CD4-positive, alpha-beta memory T cell (primary cell): ENCODE data around the gene HDAC7. TPM values are rescaled to one million over a fixed set of nuclear protein-coding genes. Genes with fewer than 3 reads are reported as not detected.

Experiments used
- CTCF ChIA-PET: fragments of 350-600 bp; sonication (Branson Sonifier 250); formaldehyde crosslinking; loops from one replicate; lab custom pipeline; 2021; ENCODE audit warnings: inconsistent platforms; ENCODE audit not compliant: partially characterized antibody; lab: Charles Lee
- POLR2A ChIA-PET: fragments of 350-600 bp; sonication (Branson Sonifier 250); formaldehyde crosslinking; loops from one replicate; lab custom pipeline; 2021; ENCODE audit not compliant: partially characterized antibody; lab: Charles Lee
- DNase-seq, 5 donors: peaks; one replicate each; pipeline versions ENCODE4 v3.0.0 to v3.0.0-alpha.2; 2020 to 2022; ENCODE audit warnings: mixed read lengths in 1 of 5
- H3K27ac ChIP-seq: one replicate; pipeline ENCODE4 v1.7.0; 2013; ENCODE audit warnings: low read depth, low read length
- H3K27me3 ChIP-seq: 2 replicates; pipeline ENCODE4 v1.7.0; 2013; ENCODE audit warnings: mild to moderate bottlenecking, low read length, moderate library complexity; ENCODE audit not compliant: insufficient read depth
- H3K36me3 ChIP-seq: 2 replicates; pipeline ENCODE4 v1.7.0; 2013; ENCODE audit warnings: mild to moderate bottlenecking, low read length, moderate library complexity; ENCODE audit not compliant: insufficient read depth
- H3K4me1 ChIP-seq: 2 replicates; pipeline ENCODE4 v1.7.0; 2013; ENCODE audit warnings: mild to moderate bottlenecking, low read length, moderate library complexity; ENCODE audit not compliant: insufficient read depth
- H3K4me3 ChIP-seq, 2 donors: one replicate each; pipeline ENCODE4 v1.7.0; 2013; ENCODE audit warnings: low read length in 2 of 2, mild to moderate bottlenecking in 1 of 2
- H3K9me3 ChIP-seq, 2 donors: one replicate each; pipeline ENCODE4 v1.7.0; 2013; ENCODE audit warnings: low read length in 2 of 2, control low read depth in 1 of 2; ENCODE audit not compliant: control insufficient read depth in 1 of 2
- H3K27ac Mint-ChIP-seq, 7 donors: one replicate each; pipeline ENCODE4 v1.8.0; 2020 to 2021; ENCODE audit warnings: mixed read lengths in 7 of 7, mild to moderate bottlenecking in 6 of 7, inconsistent platforms in 3 of 7, moderate library complexity in 3 of 7
- H3K27me3 Mint-ChIP-seq, 2 donors: one replicate each; pipeline ENCODE4 v1.8.0; 2020 to 2021; ENCODE audit warnings: mixed read lengths in 2 of 2
- H3K36me3 Mint-ChIP-seq, 2 donors: one replicate each; pipeline ENCODE4 v1.8.0; 2020 to 2021; ENCODE audit warnings: mixed read lengths in 2 of 2, inconsistent platforms in 1 of 2, mild to moderate bottlenecking in 1 of 2
- H3K4me1 Mint-ChIP-seq, 4 donors: one replicate each; pipeline ENCODE4 v1.8.0; 2020 to 2021; ENCODE audit warnings: mixed read lengths in 4 of 4, mild to moderate bottlenecking in 1 of 4
- H3K4me3 Mint-ChIP-seq, 8 donors: one replicate each; pipeline ENCODE4 v1.8.0; 2020 to 2021; ENCODE audit warnings: mixed read lengths in 8 of 8, mild to moderate bottlenecking in 7 of 8, moderate library complexity in 6 of 8, inconsistent platforms in 3 of 8
- H3K9me3 Mint-ChIP-seq, 8 donors: one replicate each; pipeline ENCODE4 v1.8.0; 2020 to 2021; ENCODE audit warnings: mixed read lengths in 8 of 8, mild to moderate bottlenecking in 5 of 8, inconsistent platforms in 3 of 8, moderate library complexity in 1 of 8
- intact Hi-C: fragments of 100-400 bp; cut with micrococcal nuclease; formaldehyde crosslinking; loops from one replicate; pipeline ENCODE4 v1.15.1; 2023
- polyA plus RNA-seq, 2 donors: library from polyadenylated mRNA; unstranded; fragments of 300-500 nt; fragmentation: Illumina TruSeq; gene quantifications; one replicate each; pipeline ENCODE4 v1.2.3, GENCODE V29; 2021
- total RNA-seq, 2 experiments: library from RNA; stranded (reverse); gene quantifications; one replicate each; pipeline ENCODE4 v1.2.3, GENCODE V29; 2021

The HDAC7 gene
- total and polyA plus RNA-seq, 4 experiments from 2014 or later, result 7.9 to 142 (median 83.1) TPM

DNA sequence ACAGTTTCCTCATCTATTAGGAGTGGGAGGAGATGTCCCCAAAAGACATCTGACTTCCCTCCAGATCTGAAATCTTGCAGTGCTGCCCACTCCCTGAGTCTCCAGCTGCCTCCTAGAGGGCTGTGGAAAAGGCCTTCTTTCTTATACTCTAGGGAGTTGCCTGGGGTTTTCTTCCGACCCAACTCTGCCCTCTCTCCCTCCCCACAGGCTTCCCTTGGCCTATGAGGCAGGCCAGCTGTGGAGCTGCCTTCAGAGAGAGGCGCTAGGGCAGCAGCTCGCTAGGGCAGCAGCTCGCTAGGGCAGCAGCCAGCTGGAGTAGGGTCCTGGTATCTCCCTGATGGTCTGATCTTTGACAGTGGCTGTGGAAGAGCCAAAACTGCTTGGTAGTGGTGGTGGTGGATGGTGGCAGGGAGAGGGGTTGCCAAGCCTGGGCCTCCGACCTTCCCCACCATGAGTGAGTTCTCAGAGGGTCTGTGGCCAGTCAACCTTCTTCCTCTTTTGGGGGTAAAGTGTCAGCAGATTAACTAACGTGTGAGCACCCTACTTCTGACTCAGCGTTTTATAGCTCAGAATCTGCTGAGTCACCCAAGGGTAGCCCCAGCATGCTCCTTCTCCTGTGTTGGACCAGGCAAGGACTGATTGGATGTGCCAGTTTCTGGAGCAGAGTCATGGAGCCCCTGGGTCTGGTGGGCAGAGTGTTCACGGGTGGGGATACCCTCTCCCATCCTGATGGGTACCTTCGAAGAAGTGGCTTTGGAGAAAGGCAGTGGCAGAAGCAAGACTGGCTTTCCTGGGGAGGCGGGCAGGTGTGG, 44.4 kb downstream of the HDAC7 start:
- Histone ChIP-seq H3K4me3 (no peak overlapping the region), H3K27ac (no peak overlapping the region), H3K9me3 (no peaks in the 10 kb centered on the region), H3K36me3 (no peaks in the 10 kb centered on the region), H3K27me3 (no peaks in the 10 kb centered on the region), H3K4me1 (peaks cover 20% of the 10 kb centered on the region)
- ChIA-PET CTCF (interaction anchor here (1.6 to 20.2 kb wide), 6 partner anchors 8 to 64 kb away, joined by 3 to 671 read pairs (median 177); partner anchors contain the start of genes RAPGEF3 and RPAP3), POLR2A (interaction anchor here (0.7 to 1.5 kb wide), 2 partner anchors 33 to 35 kb away, joined by 3 to 5 read pairs; no protein-coding TSS in a partner anchor)
- DNase-seq, result no peak
- Mint-ChIP-seq H3K9me3 (no peaks in the 10 kb centered on the region), H3K36me3 (peaks cover 0 to 1% of the 10 kb centered on the region in 2 donors), H3K4me3 (peak overlapping the region in 4 of 8 donors; percentile 21 to 29 (median 26)), H3K4me1 (peaks cover 9 to 34% (median 21%) of the 10 kb centered on the region in 4 donors), H3K27me3 (no peaks in the 10 kb centered on the region), H3K27ac (peak overlapping the region in 3 of 7 donors; percentile 36 to 58 (median 50))
- intact Hi-C loops, result no loop called here

DNA sequence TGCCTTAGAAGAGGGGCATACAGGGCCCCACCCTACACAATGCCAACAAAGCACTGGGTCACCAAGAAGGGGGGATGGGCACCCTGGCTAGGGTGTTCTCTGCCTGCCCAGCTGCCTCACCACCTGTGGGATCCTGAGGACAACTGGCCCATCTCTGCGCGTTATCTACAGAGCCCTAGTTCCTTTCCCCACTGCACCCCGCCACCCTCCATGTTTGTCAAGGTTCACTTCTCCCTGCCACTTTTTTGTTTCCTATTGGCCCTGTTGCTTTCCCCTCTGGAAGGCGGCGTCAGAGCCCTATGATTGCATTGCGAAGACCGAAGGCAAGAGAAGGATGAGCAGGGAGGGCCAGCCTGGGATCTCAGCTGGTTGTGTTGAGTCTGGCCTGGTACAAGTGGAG, 45.0 kb downstream of the HDAC7 start:
- intact Hi-C loops, result no loop called here
- POLR2A ChIA-PET, result no interaction called here
- peak overlapping the region; percentile 21 to 94 (median 88) for H3K4me3 Mint-ChIP-seq
- Histone ChIP-seq H3K4me3 (no peak overlapping the region), H3K36me3 (no peaks in the 10 kb centered on the region), H3K4me1 (peaks cover 20% of the 10 kb centered on the region), H3K9me3 (no peaks in the 10 kb centered on the region), H3K27ac (no peak overlapping the region), H3K27me3 (no peaks in the 10 kb centered on the region)
- H3K27ac Mint-ChIP-seq, result peak overlapping the region in 2 of 7 donors; percentile 52 to 81
- CTCF ChIA-PET, result interaction anchor here (1.6 to 20.2 kb wide), 5 partner anchors 7 to 63 kb away, joined by 3 to 671 read pairs (median 318); partner anchors contain the start of gene RPAP3
- no peaks in the 10 kb centered on the region for H3K9me3 Mint-ChIP-seq
- peaks cover 0 to 1% of the 10 kb centered on the region in 2 donors for H3K36me3 Mint-ChIP-seq
- DNase-seq, result no peak
- no peaks in the 10 kb centered on the region for H3K27me3 Mint-ChIP-seq
- H3K4me1 Mint-ChIP-seq, result peaks cover 9 to 32% (median 21%) of the 10 kb centered on the region in 4 donors

GRCh38 chr12:47773858-47774580, 45.7 kb downstream of the HDAC7 start:
- peaks cover 5 to 26% (median 16%) of the 10 kb centered on the region in 4 donors for H3K4me1 Mint-ChIP-seq
- DNase-seq, result no peak
- Histone ChIP-seq H3K9me3 (no peaks in the 10 kb centered on the region), H3K4me1 (peaks cover 17% of the 10 kb centered on the region), H3K4me3 (peak overlapping the region in 1 of 2 donors; percentile 62), H3K27ac (peak overlapping the region; percentile 47), H3K36me3 (no peaks in the 10 kb centered on the region), H3K27me3 (no peaks in the 10 kb centered on the region)
- POLR2A ChIA-PET, result interaction anchor here (1.2 to 3.0 kb wide), 7 partner anchors 19 to 68 kb away, joined by 3 to 18 read pairs (median 14); partner anchors contain the start of gene RPAP3
- intact Hi-C loops, result loop anchor here (1.0 to 2.0 kb wide), 3 partner anchors 15 to 59 kb away; partner anchors contain the start of gene RAPGEF3
- CTCF ChIA-PET, result interaction anchor here (1.6 to 20.2 kb wide), 5 partner anchors 7 to 63 kb away, joined by 3 to 671 read pairs (median 318); partner anchors contain the start of gene RPAP3
- peak overlapping the region; percentile 84 to 94 (median 88) for H3K4me3 Mint-ChIP-seq
- peak overlapping the region in 6 of 7 donors; percentile 64 to 91 (median 82) for H3K27ac Mint-ChIP-seq
- H3K27me3 Mint-ChIP-seq, result no peaks in the 10 kb centered on the region
- H3K36me3 Mint-ChIP-seq, result no peaks in the 10 kb centered on the region
- H3K9me3 Mint-ChIP-seq, result no peaks in the 10 kb centered on the region

- Histone ChIP-seq H3K27me3 (no peaks in the 10 kb centered on the region), H3K4me3 (peak within 1 kb of the TSS in 1 of 2 donors; percentile 62), H3K27ac (peak within 1 kb of the TSS; percentile 47), H3K9me3 (no peaks in the 10 kb centered on the region), H3K36me3 (no peaks in the 10 kb centered on the region), H3K4me1 (peaks cover 16% of the 10 kb centered on the region)
- peaks cover 5 to 23% (median 14%) of the 10 kb centered on the region in 4 donors for H3K4me1 Mint-ChIP-seq
- ChIA-PET CTCF (interaction anchor here (0.6 to 20.2 kb wide), 11 partner anchors 8 to 122 kb away, joined by 3 to 671 read pairs (median 5); partner anchors contain the start of genes RAPGEF3 and RPAP3), POLR2A (interaction anchor here (0.6 to 3.0 kb wide), 19 partner anchors 9 to 431 kb away, joined by 3 to 18 read pairs (median 5); partner anchors contain the start of genes HDAC7, RAPGEF3 and RPAP3)
- H3K4me3 Mint-ChIP-seq, result peak within 1 kb of the TSS; percentile 84 to 94 (median 89)
- peak; percentile 63 to 83 (median 76) for DNase-seq
- H3K27ac Mint-ChIP-seq, result peak within 1 kb of the TSS; percentile 77 to 91 (median 84)
- no peaks in the 10 kb centered on the region for H3K27me3 Mint-ChIP-seq
- H3K36me3 Mint-ChIP-seq, result no peaks in the 10 kb centered on the region
- intact Hi-C loops, result loop anchor here (1.0 to 2.0 kb wide), 3 partner anchors 14 to 60 kb away; partner anchors contain the start of gene RAPGEF3
- no peaks in the 10 kb centered on the region for H3K9me3 Mint-ChIP-seq
Measured at GRCh38 chr12:47773062-47773857, 46.4 kb downstream of the HDAC7 start, which contains the start of gene SLC48A1. TSS of gene SLC48A1 (plus strand) at chr12:47773238. CDS start at chr12:47773305, 67 bp downstream.

DNA sequence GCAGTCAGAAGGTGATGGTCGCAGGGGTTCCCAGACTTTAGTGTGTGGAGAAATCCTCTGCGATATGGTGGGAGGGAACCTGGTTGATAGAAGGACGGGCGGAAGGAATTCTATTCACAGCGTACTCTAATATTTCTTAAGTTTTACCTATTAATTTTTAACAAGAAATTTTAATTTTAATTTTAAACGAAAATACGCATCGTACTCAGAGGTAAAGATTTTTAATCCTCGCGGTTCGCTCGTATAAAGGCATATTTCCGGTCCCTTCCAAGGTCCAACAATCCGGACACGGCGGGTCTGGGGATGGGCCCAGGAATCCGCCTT, 47.0 kb downstream of the HDAC7 start:
- no peak overlapping the region for H3K27ac ChIP-seq
- intact Hi-C loops, result loop anchor here (1.0 to 2.0 kb wide), 3 partner anchors 14 to 61 kb away; partner anchors contain the start of gene RAPGEF3

More for the DNA sequence above, 47.0 kb downstream of the HDAC7 start:
- peak overlapping the region; percentile 80 to 91 (median 87) for H3K4me3 Mint-ChIP-seq
- ChIA-PET CTCF (interaction anchor here (0.6 to 20.2 kb wide), 12 partner anchors 9 to 121 kb away, joined by 3 to 671 read pairs (median 4); partner anchors contain the start of genes RAPGEF3 and RPAP3), POLR2A (interaction anchor here (0.6 to 3.0 kb wide), 19 partner anchors 9 to 431 kb away, joined by 3 to 18 read pairs (median 5); partner anchors contain the start of genes HDAC7, RAPGEF3 and RPAP3)
- H3K4me3 ChIP-seq, result no peak overlapping the region
- H3K27me3 Mint-ChIP-seq, result no peaks in the 10 kb centered on the region
- DNase-seq, result no peak
- no peaks in the 10 kb centered on the region for H3K9me3 Mint-ChIP-seq
- no peaks in the 10 kb centered on the region for H3K9me3 ChIP-seq
- H3K36me3 Mint-ChIP-seq, result no peaks in the 10 kb centered on the region
- peaks cover 16% of the 10 kb centered on the region for H3K4me1 ChIP-seq
- H3K36me3 ChIP-seq, result no peaks in the 10 kb centered on the region
- H3K27me3 ChIP-seq, result no peaks in the 10 kb centered on the region
- peaks cover 5 to 23% (median 14%) of the 10 kb centered on the region in 4 donors for H3K4me1 Mint-ChIP-seq
- peak overlapping the region in 5 of 7 donors; percentile 58 to 91 (median 80) for H3K27ac Mint-ChIP-seq
